HG03520 (cell line): ENCODE data around the gene TMEM50B.

Experiments used
- ATAC-seq: cut with Tn5 transposase; IDR thresholded peaks from one replicate; pipeline ENCODE4 v1.9.1; 2021; ENCODE audit warnings: mild to moderate bottlenecking, moderate library complexity; ENCODE audit not compliant: unreplicated experiment

Gene TMEM50B

GRCh38 chr21:33401630-33401992, 78.2 kb downstream of the TMEM50B start:
- no peak for ATAC-seq
